ENCODE results near the gene PHF1. TPM values are rescaled to one million over a fixed set of nuclear protein-coding genes. Genes with fewer than 3 reads are reported as not detected.
"Not testable (repeated sequence)": the region's sequence is repeated elsewhere in the genome, so short reads cannot be mapped to it uniquely, and the experiment has no call there.

Gene PHF1
- polyA plus RNA-seq, 1 donor (not counting 4 experiments of a cell fraction or from before 2014, with no cell fraction given): 15.8 TPM

DNA sequence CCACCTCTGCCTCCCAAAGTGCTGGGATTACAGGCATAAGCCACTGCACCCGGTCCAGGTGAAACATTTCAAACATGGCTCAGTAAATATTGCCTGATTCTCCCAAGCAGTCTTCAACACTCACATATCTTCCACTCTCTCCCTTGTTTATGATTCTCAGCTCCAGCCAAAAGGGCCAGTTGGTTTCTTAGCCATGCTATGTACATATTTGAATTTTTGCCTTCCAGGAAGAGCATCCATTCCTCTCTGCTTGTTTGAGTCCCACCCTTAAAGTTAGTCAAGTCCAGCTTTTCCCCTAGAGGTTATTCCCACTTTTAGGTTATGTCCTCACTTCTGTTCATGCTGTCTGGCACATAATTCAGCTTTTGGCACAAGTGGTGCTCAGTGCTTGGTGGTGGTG, 13.3 kb upstream of the PHF1 start:
- H3K4me2 ChIP-seq (ENCODE audit: control insufficient read depth, extremely low read depth, insufficient read depth, low read depth, low read length): no peak overlapping the region
- H3K27ac ChIP-seq (ENCODE audit: control insufficient read depth, insufficient read depth, low read length): no peak overlapping the region
- FAIRE-seq (no peak), DNase-seq (ENCODE audit: low read depth, low spot score) (no peak)
- peaks cover 22% of the 10 kb centered on the region for H3K4me1 ChIP-seq (ENCODE audit: control insufficient read depth, extremely low read depth, insufficient read depth, low read length)
- no peak overlapping the region for H3K4me3 ChIP-seq (ENCODE audit: control insufficient read depth in 2 of 3, extremely low read depth in 1 of 3, insufficient read depth in 2 of 3, low read depth in 1 of 3, low read length in 3 of 3)
- peaks cover 0 to 9% of the 10 kb centered on the region in 2 experiments for H3K36me3 ChIP-seq (ENCODE audit: control insufficient read depth in 2 of 2, extremely low read depth in 1 of 2, insufficient read depth in 2 of 2, low read length in 2 of 2)
- no peak overlapping the region for H3K9ac ChIP-seq (ENCODE audit: control insufficient read depth, extremely low read depth, insufficient read depth, low read length)
- peaks cover 57% of the 10 kb centered on the region for H3K79me2 ChIP-seq (ENCODE audit: control insufficient read depth, insufficient read depth, low read length)
- TF ChIP-seq EZH2 (IDR thresholded peaks at IDR 0.05; ENCODE audit: low read length) (no peak), CTCF (optimal IDR thresholded peaks at IDR 0.05 in 1 of 3, IDR thresholded peaks at IDR 0.05 in 1 of 3, conservative IDR thresholded peaks at IDR 0.05 in 1 of 3; ENCODE audit: extremely low read depth in 1 of 3, insufficient read depth in 2 of 3, low read length in 3 of 3) (no peak)
- H4K20me1 ChIP-seq (ENCODE audit: control insufficient read depth, extremely low read depth, insufficient read depth, low read length): no peaks in the 10 kb centered on the region
- dilution Hi-C loops (cut with MboI; ENCODE audit: extremely low pct_ligation_motif_present, low sequenced_read_pairs): no loop called here
- H3K9me3 ChIP-seq (ENCODE audit: control insufficient read depth, low read depth, low read length): no peaks in the 10 kb centered on the region
- H2AFZ ChIP-seq (ENCODE audit: control insufficient read depth, low read length): no peak overlapping the region
- no peaks in the 10 kb centered on the region for H3K9me1 ChIP-seq (ENCODE audit: control insufficient read depth, extremely low read depth, insufficient read depth, low read length)
- H3K27me3 ChIP-seq (ENCODE audit: control insufficient read depth, extremely low read depth, insufficient read depth, low read length): no peaks in the 10 kb centered on the region

DNA sequence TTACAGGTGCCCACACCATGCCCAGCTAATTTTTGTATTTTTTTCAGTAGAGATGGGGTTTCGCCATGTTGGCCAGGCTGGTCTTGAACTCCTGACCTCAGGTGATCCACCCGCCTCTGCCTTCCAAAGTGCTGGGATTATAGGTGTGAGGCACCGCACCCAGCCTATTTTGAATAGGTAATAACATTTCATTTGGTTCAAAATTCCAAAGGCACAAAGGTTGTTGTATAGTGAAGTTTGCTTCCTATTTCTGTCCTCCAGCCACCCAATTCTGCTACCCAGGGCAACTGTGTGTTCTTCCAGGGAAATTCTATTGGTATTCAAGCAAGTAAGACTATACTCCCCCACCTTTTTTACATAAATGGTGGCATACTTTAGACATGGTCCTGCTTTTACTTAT, 12.2 kb upstream of the PHF1 start:
- H3K27ac ChIP-seq (ENCODE audit: control insufficient read depth, insufficient read depth, low read length); H3K27me3 ChIP-seq (ENCODE audit: control insufficient read depth, extremely low read depth, insufficient read depth, low read length); H3K4me3 ChIP-seq (ENCODE audit: control insufficient read depth in 2 of 3, extremely low read depth in 1 of 3, insufficient read depth in 2 of 3, low read depth in 1 of 3, low read length in 3 of 3); H3K4me2 ChIP-seq (ENCODE audit: control insufficient read depth, extremely low read depth, insufficient read depth, low read depth, low read length); H3K9me3 ChIP-seq (ENCODE audit: control insufficient read depth, low read depth, low read length); H4K20me1 ChIP-seq (ENCODE audit: control insufficient read depth, extremely low read depth, insufficient read depth, low read length); H3K9ac ChIP-seq (ENCODE audit: control insufficient read depth, extremely low read depth, insufficient read depth, low read length); dilution Hi-C loops (cut with MboI; ENCODE audit: extremely low pct_ligation_motif_present, low sequenced_read_pairs); DNase-seq (ENCODE audit: low read depth, low spot score); H3K9me1 ChIP-seq (ENCODE audit: control insufficient read depth, extremely low read depth, insufficient read depth, low read length); FAIRE-seq; H2AFZ ChIP-seq (ENCODE audit: control insufficient read depth, low read length): not testable (repeated sequence)
- Histone ChIP-seq H3K36me3 (ENCODE audit: control insufficient read depth in 2 of 2, extremely low read depth in 1 of 2, insufficient read depth in 2 of 2, low read length in 2 of 2) (peaks cover 0 to 17% of the 10 kb centered on the region in 2 experiments), H3K4me1 (ENCODE audit: control insufficient read depth, extremely low read depth, insufficient read depth, low read length) (peaks cover 11% of the 10 kb centered on the region), H3K79me2 (ENCODE audit: control insufficient read depth, insufficient read depth, low read length) (peaks cover 46% of the 10 kb centered on the region)

DNA sequence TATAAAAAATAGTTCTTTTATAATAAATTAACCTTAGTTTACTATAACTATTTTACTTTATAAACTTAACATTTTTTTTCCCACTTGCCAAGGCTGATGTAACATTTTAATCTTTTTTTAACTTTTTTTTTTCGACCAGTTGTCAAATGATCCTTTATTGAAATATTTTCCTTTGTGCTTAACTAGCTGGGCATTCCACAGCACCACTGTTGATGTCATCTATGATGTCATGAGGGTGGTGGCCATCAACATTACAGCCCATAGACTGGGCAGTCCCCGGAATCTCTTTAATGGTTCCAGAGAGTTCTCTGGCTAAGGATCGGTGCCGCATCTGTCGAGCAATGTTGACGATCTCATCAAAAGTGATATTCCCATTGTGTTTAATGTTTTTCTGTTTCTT, 10.9 kb upstream of the PHF1 start:
- H4K20me1 ChIP-seq (ENCODE audit: control insufficient read depth, extremely low read depth, insufficient read depth, low read length); DNase-seq (ENCODE audit: low read depth, low spot score); H3K27ac ChIP-seq (ENCODE audit: control insufficient read depth, insufficient read depth, low read length); H3K27me3 ChIP-seq (ENCODE audit: control insufficient read depth, extremely low read depth, insufficient read depth, low read length); FAIRE-seq; H3K4me3 ChIP-seq (ENCODE audit: control insufficient read depth in 2 of 3, extremely low read depth in 1 of 3, insufficient read depth in 2 of 3, low read depth in 1 of 3, low read length in 3 of 3); H3K9me3 ChIP-seq (ENCODE audit: control insufficient read depth, low read depth, low read length); H3K4me1 ChIP-seq (ENCODE audit: control insufficient read depth, extremely low read depth, insufficient read depth, low read length); H3K9me1 ChIP-seq (ENCODE audit: control insufficient read depth, extremely low read depth, insufficient read depth, low read length); H2AFZ ChIP-seq (ENCODE audit: control insufficient read depth, low read length); dilution Hi-C loops (cut with MboI; ENCODE audit: extremely low pct_ligation_motif_present, low sequenced_read_pairs); H3K9ac ChIP-seq (ENCODE audit: control insufficient read depth, extremely low read depth, insufficient read depth, low read length); H3K4me2 ChIP-seq (ENCODE audit: control insufficient read depth, extremely low read depth, insufficient read depth, low read depth, low read length): not testable (repeated sequence)
- H3K36me3 ChIP-seq (ENCODE audit: control insufficient read depth in 2 of 2, extremely low read depth in 1 of 2, insufficient read depth in 2 of 2, low read length in 2 of 2): peaks cover 0 to 21% of the 10 kb centered on the region in 2 experiments
- peaks cover 33% of the 10 kb centered on the region for H3K79me2 ChIP-seq (ENCODE audit: control insufficient read depth, insufficient read depth, low read length)

Measured in keratinocyte (primary cell).